K562 (cell line): ENCODE data around the gene CCDC183. TPM values are rescaled to one million over a fixed set of nuclear protein-coding genes. Genes with fewer than 3 reads are reported as not detected.

Experiments
- AFF1 ChIP-seq, 2 experiments: fragments of 450-650 bp; IDR thresholded peaks; 2 replicates each; pipeline ENCODE4 v1.6.1; 2018; ENCODE audit warnings: mild to moderate bottlenecking in 2 of 2, low read depth in 1 of 2; ENCODE audit not compliant: partially characterized antibody in 2 of 2
- ATF1 ChIP-seq, 2 experiments: fragments of 450-650 bp in 1 of 2; IDR thresholded peaks; 2 replicates each; pipeline ENCODE4 v1.6.1; 2016; ENCODE audit warnings: missing compliant biosample characterization in 1 of 2, missing genetic modification characterization in 1 of 2
- DDX20 ChIP-seq: fragments of 450-650 bp; IDR thresholded peaks from 2 replicates; pipeline ENCODE4 v1.6.1; 2016; ENCODE audit warnings: missing genetic modification characterization, low read depth, mild to moderate bottlenecking, missing compliant biosample characterization, moderate library complexity
- FOXM1 ChIP-seq, 2 experiments: fragments of 450-650 bp in 1 of 2; sonication (generic) in 1 of 2; formaldehyde crosslinking in 1 of 2; IDR thresholded peaks; 2 replicates each; pipeline versions ENCODE4 v1.6.1 to v1.9.0; 2017 to 2022; ENCODE audit warnings: low read depth in 2 of 2, mild to moderate bottlenecking in 2 of 2, missing genetic modification reagents in 1 of 2, moderate library complexity in 1 of 2
- MAX ChIP-seq: sonication (generic); formaldehyde crosslinking; IDR thresholded peaks from 2 replicates; pipeline ENCODE4 v1.9.0; 2022; ENCODE audit warnings: mild to moderate bottlenecking, missing genetic modification reagents
- MXD1 ChIP-seq: fragments of 250-450 bp; sonication (Bioruptor Pico); IDR thresholded peaks from 2 replicates; pipeline ENCODE4 v1.8.0; 2021; ENCODE audit warnings: borderline replicate concordance, mild to moderate bottlenecking, moderate library complexity; ENCODE audit not compliant: poor library complexity, severe bottlenecking
- NCOA2 ChIP-seq, 2 experiments: fragments of 450-650 bp; IDR thresholded peaks; 2 replicates each; pipeline ENCODE4 v1.6.1; 2018; ENCODE audit warnings: mild to moderate bottlenecking in 2 of 2, moderate library complexity in 1 of 2; ENCODE audit not compliant: partially characterized antibody in 2 of 2
- SIX5 ChIP-seq, 2 experiments: IDR thresholded peaks; 2 replicates each; pipeline ENCODE4 v1.6.1; 2011; ENCODE audit warnings: low read length in 2 of 2, borderline replicate concordance in 1 of 2, low read depth in 1 of 2, mild to moderate bottlenecking in 1 of 2, moderate library complexity in 1 of 2; ENCODE audit not compliant: insufficient read depth in 1 of 2
- SNAPC5 ChIP-seq: fragments of 250-450 bp; sonication (Bioruptor Pico); IDR thresholded peaks from 2 replicates; pipeline ENCODE4 v1.8.0; 2021; ENCODE audit warnings: moderate library complexity, mild to moderate bottlenecking, inconsistent platforms
- THRAP3 ChIP-seq: fragments of 450-650 bp; IDR thresholded peaks from 2 replicates; pipeline ENCODE4 v1.6.1; 2016; ENCODE audit warnings: mild to moderate bottlenecking, inconsistent platforms, borderline replicate concordance
- ZNF449 ChIP-seq: fragments of 250-450 bp; sonication (Bioruptor Pico); IDR thresholded peaks from 2 replicates; pipeline ENCODE4 v1.8.0; 2022; ENCODE audit warnings: moderate library complexity, mild to moderate bottlenecking, inconsistent platforms
- ZNF518B ChIP-seq: fragments of 250-450 bp; sonication (Bioruptor Pico); IDR thresholded peaks from 2 replicates; pipeline ENCODE4 v1.5.0; 2021; ENCODE audit warnings: mild to moderate bottlenecking, moderate library complexity
- ZNF561 ChIP-seq: fragments of 450-650 bp; formaldehyde crosslinking; conservative IDR thresholded peaks from 2 replicates; pipeline ENCODE4 v1.4.0; 2020; ENCODE audit warnings: mild to moderate bottlenecking, moderate library complexity
- ZSCAN29 ChIP-seq: fragments of 450-650 bp; IDR thresholded peaks from 2 replicates; pipeline ENCODE4 v1.6.1; 2017
- polyA plus RNA-seq, 8 experiments: library from polyadenylated mRNA; depleted of rRNA in 4 of 8; stranded (reverse) in 5 of 8; unstranded in 3 of 8; fragments of >200 nt; fragmentation: Nextera tagmentation in 2 of 8; fragmentation: Illumina TruSeq in 1 of 8; extraction: Ambion mirVana in 2 of 8; extraction: Trizol in 1 of 8; gene quantifications; 2 replicates each; pipeline versions ENCODE4 v1.2.1 to v1.2.3, GENCODE V29; 2011 to 2014; ENCODE audit warnings: inconsistent platforms in 1 of 8, missing spikeins in 1 of 8
- total RNA-seq, 7 experiments: library from RNA; depleted of rRNA in 6 of 7; stranded (reverse); fragments of >200 nt in 6 of 7; fragmentation: Illumina TruSeq in 2 of 7; extraction: Trizol in 2 of 7; gene quantifications; 2 replicates each; pipeline versions ENCODE4 v1.2.1 to v1.2.3, GENCODE V29; 2011 to 2021; ENCODE audit warnings: low replicate concordance in 1 of 7

The CCDC183 gene
- total and polyA plus RNA-seq, 9 of the 15 experiments (the other 6 are each of a cell fraction or from before 2014, with no cell fraction given), result 0.21 to 0.60 (median 0.29) TPM; not detected in 4

GRCh38 chr9:136849038-136849959 is 53.2 kb downstream of the CCDC183 start, which contains the start of gene PHPT1 (continued):
- TF ChIP-seq ZNF518B (CRISPR knock-in tag) (no peak), SNAPC5 (CRISPR knock-in tag) (no peak), FOXM1 (IDR thresholded peaks at IDR 0.05; ENCODE audit: low read depth) (peak; percentile 86), FOXM1 (CRISPR knock-in tag; IDR thresholded peaks at IDR 0.05; ENCODE audit: low read depth) (no peak; the same call in 1 of the 2 replicates), MXD1 (no peak), THRAP3 (no peak), NCOA2 (IDR thresholded peaks at IDR 0.05; ENCODE audit: partially characterized antibody in 2 of 2) (no peak), AFF1 (IDR thresholded peaks at IDR 0.05; ENCODE audit: low read depth in 1 of 2, partially characterized antibody in 2 of 2) (no peak), MAX (CRISPR knock-in tag) (peak; percentile 84), ZNF561 (no peak), ZSCAN29 (no peak), SIX5 (IDR thresholded peaks at IDR 0.05; ENCODE audit: borderline replicate concordance in 1 of 2, insufficient read depth in 1 of 2, low read depth in 1 of 2, low read length in 2 of 2) (no peak), DDX20 (tag) (no peak), ATF1 (CRISPR knock-in tag; IDR thresholded peaks at IDR 0.05) (no peak), ATF1 (tag; IDR thresholded peaks at IDR 0.05) (peak; percentile 79), ZNF449 (CRISPR knock-in tag) (no peak)
